C1 segment of cervical spinal cord (tissue), 14 donors: Measurements from ENCODE around the gene ATG9B.
"Not testable (repeated sequence)": the region's sequence is repeated elsewhere in the genome, so short reads cannot be mapped to it uniquely, and the experiment has no call there.

Experiments used
- DNase-seq, 14 donors: peaks; one replicate each; lab custom pipeline; 2025; lab: John Stamatoyannopoulos, UW

The ATG9B gene

DNA sequence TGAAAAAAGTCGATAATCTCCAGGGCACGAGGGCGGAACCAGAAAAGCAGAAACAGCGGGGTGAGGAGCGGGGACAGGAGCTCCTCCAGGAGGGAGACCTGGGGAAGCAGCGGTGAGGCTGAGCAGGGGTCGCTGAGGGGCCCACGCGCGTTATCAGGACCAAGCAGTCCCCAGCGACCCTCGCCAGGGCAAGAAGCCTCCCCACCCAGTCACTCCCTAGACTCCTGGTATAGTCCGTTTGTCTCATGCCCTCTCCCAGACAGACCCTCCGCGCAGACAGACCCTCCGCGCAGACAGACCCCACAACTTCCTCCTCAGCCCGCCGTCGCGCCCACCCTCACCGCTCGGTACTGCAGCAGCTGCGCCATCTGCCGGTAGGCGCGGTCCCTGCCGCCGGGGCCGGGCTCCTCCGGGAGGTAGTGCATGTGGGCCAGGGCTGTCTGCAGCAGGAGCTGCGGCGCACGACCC is 6.3 kb downstream of the ATG9B start:
- DNase-seq: peak in 6 of 14 donors; percentile 5 to 67 (median 23)

- DNase-seq: no peak
These were observed 6.8 kb downstream of the ATG9B start for GRCh38 chr7:151017370-151017952.

GRCh38 chr7:151016942-151017341 is 7.4 kb downstream of the ATG9B start:
- DNase-seq: no peak

GRCh38 chr7:151016505-151016904 is 7.8 kb downstream of the ATG9B start:
- no peak for DNase-seq

GRCh38 chr7:151015967-151016366 is 8.3 kb downstream of the ATG9B start:
- DNase-seq: no peak

DNA sequence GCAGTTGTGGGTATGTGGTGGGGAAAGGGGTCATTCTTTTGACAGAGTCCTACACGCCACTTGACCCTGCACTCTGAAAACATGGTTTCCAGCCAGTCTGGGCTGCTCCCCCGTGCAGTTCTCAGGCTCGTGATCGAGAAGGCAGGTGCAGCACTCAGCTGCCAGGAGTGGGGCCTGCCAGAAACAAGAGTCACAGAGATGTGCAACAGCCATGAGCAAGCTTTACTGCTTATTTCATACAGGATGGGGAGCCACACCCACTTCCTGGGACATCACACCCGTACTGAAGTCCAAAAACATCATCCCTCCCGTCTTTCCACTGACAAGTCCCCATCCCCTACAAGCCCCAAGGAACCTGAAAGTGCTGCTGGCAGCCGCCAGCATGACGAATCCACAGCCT is 9.3 kb downstream of the ATG9B start:
- no peak for DNase-seq

- peak in 10 of 14 donors; percentile 11 to 62 (median 32) for DNase-seq
These were observed 10.4 kb downstream of the ATG9B start for GRCh38 chr7:151013733-151014497.

GRCh38 chr7:151013356-151013732 is 10.9 kb downstream of the ATG9B start:
- no peak for DNase-seq

DNA sequence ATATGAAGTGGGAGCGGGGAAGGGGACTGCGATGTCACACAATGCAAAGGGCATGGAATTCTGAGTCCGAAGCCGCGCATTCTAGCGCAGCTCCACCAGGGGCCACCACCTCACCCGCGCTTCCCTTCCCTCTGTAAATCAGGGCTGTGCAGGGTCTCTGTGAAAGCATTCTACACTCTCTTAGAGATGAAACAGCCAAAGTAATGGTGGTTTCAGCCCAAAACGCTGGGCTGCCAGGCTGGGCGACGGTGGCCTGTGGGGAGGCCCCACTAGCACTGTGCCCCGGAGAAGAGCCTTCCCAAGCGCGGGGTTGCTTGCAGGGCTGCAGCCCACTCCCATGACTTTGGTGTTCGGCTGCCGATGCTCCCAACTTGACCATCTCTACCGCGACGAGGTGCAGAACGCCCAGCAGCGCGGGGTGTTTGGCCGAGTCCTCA is 11.4 kb downstream of the ATG9B start:
- peak in 2 of 14 donors; percentile 7 to 19 for DNase-seq

DNA sequence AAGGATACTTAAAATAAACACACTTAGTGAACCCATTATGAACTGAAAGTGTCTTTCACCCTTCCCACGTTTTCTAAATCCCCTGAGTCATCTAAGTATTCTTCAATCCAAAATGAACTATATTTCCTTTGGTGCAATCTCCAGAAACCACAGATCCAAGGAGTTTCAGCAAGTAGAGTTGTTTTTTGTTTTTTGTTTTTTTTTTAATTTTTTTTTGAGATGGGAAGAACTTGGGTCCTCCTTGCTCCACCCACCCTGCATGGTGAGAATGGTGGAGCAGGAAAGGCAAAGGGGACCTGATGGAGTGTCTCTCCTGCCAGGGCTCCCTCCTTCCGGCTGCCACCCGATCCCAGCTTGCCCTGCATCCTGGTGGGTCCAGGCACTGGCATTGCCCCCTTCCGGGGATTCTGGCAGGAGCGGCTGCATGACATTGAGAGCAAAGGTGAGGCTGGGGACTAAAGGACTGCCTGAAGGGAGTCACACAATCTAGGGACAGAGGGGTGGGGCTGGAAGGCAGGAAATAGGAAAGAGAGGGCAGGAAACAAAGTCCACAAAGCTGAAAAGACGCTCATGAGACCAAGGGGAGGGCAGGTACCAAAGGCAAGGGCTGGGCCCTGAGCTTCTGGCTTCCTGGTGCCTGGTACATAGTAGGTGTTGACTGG is 12.1 kb downstream of the ATG9B start:
- no peak for DNase-seq

DNA sequence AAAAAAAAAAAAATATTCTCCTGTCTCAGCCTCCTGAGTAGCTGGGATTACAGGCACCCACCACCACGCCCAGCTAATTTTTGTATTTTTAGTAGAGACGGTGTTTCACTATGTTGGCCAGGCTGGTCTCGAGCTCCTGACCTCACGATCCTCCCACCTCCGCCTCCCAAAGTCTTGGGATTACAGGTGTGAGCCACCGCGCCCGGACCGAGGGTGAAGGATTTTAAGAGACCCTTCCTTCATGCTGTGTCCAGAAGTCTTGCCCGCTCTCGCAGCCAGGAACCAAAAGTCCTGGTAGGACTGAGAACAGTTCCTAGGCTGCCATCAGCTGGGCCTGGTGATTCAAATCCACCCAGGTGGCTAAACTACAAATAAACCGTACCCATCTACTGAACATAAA is 12.7 kb downstream of the ATG9B start:
- DNase-seq: not testable (repeated sequence)

DNA sequence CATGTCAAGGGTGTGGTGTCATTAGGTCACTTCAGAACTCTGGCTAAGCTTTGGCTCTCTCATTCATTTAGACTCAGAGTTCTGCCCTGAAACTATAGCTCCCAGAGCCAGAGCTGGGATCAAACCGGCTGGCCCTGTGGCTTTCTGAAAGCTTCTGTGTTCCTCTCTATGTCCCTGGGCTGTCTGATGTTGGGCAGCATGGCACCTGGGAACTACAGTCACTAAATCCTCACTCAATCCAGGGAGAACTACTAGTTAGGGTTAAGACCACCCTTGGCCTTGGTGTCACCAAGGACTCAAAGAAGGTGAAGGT is 13.2 kb downstream of the ATG9B start:
- no peak for DNase-seq

GRCh38 chr7:151010307-151011096 is 13.8 kb downstream of the ATG9B start:
- no peak for DNase-seq

- no peak for DNase-seq
These were observed 14.3 kb downstream of the ATG9B start for GRCh38 chr7:151010037-151010306.

- no peak for DNase-seq
These were observed 14.8 kb downstream of the ATG9B start for GRCh38 chr7:151009327-151010036.

DNA sequence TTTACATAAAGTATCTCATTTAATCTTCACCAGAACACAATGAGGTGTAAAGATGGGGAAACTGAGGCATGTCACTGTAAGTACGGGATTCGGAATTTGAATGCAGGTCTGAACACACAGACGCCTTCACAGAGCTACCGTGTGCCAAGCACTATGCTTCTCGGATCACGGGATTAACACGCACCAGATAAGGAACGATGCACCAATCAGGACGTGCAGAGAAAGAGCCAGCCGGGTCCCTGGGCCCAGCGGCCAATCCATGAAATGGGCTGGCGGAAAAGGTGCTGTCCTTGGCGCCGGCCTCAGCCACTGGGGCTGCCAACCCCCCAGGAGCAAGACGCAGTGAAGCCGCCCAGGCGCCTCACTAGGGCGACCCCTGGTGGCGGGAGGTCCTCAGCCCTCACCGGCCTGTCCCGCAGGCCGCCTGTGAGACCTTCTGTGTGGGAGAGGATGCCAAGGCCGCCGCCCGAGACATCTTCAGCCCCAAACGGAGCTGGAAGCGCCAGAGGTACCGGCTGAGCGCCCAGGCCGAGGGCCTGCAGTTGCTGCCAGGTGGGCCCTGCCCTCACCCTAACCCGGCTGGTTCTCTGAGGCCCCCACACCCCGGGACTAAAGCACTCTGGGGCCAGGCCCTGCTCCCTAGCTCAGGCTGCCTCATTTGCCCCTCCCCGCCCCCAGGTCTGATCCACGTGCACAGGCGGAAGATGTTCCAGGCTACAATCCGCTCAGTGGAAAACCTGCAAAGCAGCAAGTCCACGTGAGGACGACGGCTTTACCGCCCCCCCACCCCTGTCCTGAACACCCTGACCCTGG is 15.6 kb downstream of the ATG9B start:
- DNase-seq: peak in 8 of 14 donors; percentile 7 to 67 (median 18)

DNA sequence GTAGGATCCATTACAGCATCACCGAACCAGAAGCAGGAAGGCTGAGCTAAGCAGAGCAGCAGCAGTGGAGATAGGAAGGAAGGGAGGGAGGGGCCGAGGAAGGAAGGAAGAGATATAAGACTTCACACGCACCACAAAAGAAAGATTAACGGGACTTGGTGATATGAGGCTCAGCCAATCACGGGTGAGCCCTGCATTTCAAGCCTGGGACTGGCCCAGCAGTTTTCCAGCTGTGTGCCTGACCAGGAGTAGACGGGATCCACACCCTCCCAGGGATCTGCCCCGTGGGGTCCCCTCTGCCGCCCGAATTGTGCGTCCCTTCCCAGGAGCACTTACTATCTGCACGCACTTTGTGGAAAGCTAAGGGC is 16.2 kb downstream of the ATG9B start:
- DNase-seq: no peak

- no peak for DNase-seq
These were observed 16.8 kb downstream of the ATG9B start for GRCh38 chr7:151007469-151007898.

DNA sequence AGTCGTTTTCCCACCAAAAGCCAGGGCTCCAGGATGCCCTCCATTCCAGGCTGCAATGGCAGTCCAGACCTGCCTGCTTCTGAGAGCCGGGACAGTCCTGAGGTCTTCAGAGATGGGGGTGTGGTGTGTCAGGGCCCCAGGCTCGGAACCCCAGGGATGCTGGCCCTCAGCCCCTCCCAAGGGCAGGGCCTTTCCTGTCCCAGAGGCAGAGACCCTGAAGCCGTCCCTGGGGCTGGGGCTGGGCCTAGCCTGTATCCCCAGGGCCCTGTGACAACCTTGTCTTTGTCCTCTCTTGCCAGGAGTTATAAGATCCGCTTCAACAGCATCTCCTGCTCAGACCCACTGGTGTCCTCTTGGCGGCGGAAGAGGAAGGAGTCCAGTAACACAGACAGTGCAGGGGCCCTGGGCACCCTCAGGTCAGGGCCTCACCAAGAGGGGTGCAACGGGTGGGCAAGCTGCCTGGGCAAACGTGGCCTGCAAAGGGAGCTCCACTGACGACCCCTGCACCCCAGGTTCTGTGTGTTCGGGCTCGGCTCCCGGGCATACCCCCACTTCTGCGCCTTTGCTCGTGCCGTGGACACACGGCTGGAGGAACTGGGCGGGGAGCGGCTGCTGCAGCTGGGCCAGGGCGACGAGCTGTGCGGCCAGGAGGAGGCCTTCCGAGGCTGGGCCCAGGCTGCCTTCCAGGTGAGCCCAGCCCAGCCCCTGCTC is 17.5 kb downstream of the ATG9B start:
- no peak for DNase-seq

DNA sequence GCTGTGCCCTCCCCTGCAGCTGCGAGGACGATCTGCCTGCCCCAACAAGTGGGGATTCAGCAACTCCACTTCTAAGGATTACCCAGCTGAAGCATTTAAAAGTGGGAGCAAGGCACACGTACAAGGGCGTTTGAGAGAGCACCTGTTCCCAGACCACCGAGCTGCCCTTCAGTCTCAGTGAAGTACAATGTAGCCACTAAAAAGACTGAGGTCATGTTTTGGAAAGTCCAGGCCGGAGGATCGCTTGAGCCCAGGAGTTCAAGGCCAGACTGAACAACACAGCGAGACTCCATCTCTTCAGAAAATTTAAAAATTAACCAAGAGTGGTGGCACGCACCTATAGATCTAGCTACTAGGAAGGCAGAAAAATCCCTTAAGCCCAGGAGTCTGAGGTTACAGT is 18.7 kb downstream of the ATG9B start:
- no peak for DNase-seq
